HG03558 (cell line): ENCODE data around the gene SPPL3.

Experiments used
- ATAC-seq: cut with Tn5 transposase; IDR thresholded peaks from one replicate; pipeline ENCODE4 v1.9.1; 2021; ENCODE audit warnings: moderate number of reproducible peaks; ENCODE audit not compliant: unreplicated experiment; ENCODE audit errors: extremely low read depth

The SPPL3 gene

DNA sequence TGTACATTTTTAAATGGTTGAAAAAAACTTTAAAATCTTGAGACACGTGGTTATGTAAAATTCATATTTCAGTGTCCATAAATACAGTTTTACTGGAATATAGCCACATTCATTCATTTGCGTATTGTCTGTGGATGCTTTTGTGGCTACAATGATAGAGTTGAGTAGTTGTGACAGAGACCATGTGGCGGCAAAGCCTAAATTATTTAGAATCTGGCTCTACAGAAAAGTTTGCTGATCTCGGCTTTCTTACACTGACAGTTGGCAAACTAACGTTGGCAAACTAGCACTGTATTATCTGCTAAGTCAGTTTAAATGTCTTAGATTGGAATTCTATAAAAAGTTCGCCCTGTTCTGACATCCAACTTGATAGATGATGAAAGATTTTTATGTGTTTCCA is 191.5 kb downstream of the SPPL3 start:
- no peak for ATAC-seq
